HEK293 (cell line): Measurements from ENCODE around the gene FCHSD1.

Source experiments
- BCL11A ChIP-seq: fragments of 450-650 bp; formaldehyde crosslinking; IDR thresholded peaks from 2 replicates; pipeline ENCODE4 v1.5.1; 2016; ENCODE audit warnings: low read depth, missing biosample characterization, missing genetic modification characterization
- GLI4 ChIP-seq: fragments of 450-650 bp; formaldehyde crosslinking; IDR thresholded peaks from 2 replicates; pipeline ENCODE4 v1.5.1; 2016; ENCODE audit warnings: missing biosample characterization, missing genetic modification characterization
- HOXD13 ChIP-seq: sonication (generic); formaldehyde crosslinking; IDR thresholded peaks from 2 replicates; pipeline ENCODE4 v1.8.0; 2022; ENCODE audit warnings: missing genetic modification reagents, borderline replicate concordance
- IKZF3 ChIP-seq: fragments of 450-650 bp; IDR thresholded peaks from 2 replicates; pipeline ENCODE4 v1.5.0; 2018; ENCODE audit warnings: missing biosample characterization, mild to moderate bottlenecking, missing genetic modification characterization, moderate library complexity
- SCRT2 ChIP-seq: fragments of 450-650 bp; formaldehyde crosslinking; IDR thresholded peaks from 2 replicates; pipeline ENCODE4 v1.5.1; 2016; ENCODE audit warnings: missing biosample characterization, missing genetic modification characterization
- SP7 ChIP-seq: fragments of 450-650 bp; formaldehyde crosslinking; IDR thresholded peaks from 2 replicates; pipeline ENCODE4 v1.5.1; 2016; ENCODE audit warnings: missing biosample characterization, missing genetic modification characterization
- TCF7L2 ChIP-seq: IDR thresholded peaks from 2 replicates; pipeline ENCODE4 v1.6.1; 2011; ENCODE audit warnings: low read depth, mild to moderate bottlenecking, inconsistent platforms, low read length, moderate library complexity, borderline replicate concordance
- ZBTB1 ChIP-seq: fragments of 450-650 bp; formaldehyde crosslinking; IDR thresholded peaks from 2 replicates; pipeline ENCODE4 v1.5.1; 2016; ENCODE audit warnings: missing biosample characterization, missing genetic modification characterization
- ZBTB20 ChIP-seq: fragments of 450-650 bp; formaldehyde crosslinking; IDR thresholded peaks from 2 replicates; pipeline ENCODE4 v1.5.1; 2016; ENCODE audit warnings: missing biosample characterization, missing genetic modification characterization
- ZBTB8A ChIP-seq: fragments of 450-650 bp; formaldehyde crosslinking; IDR thresholded peaks from 2 replicates; pipeline ENCODE4 v1.5.1; 2016; ENCODE audit warnings: missing biosample characterization, missing genetic modification characterization
- ZFP69B ChIP-seq: fragments of 450-650 bp; formaldehyde crosslinking; IDR thresholded peaks from 2 replicates; pipeline ENCODE4 v1.5.1; 2016; ENCODE audit warnings: missing biosample characterization, missing genetic modification characterization
- ZNF132 ChIP-seq: fragments of 450-650 bp; formaldehyde crosslinking; IDR thresholded peaks from 2 replicates; pipeline ENCODE4 v1.5.1; 2017; ENCODE audit warnings: missing biosample characterization, missing genetic modification characterization, borderline replicate concordance
- ZNF341 ChIP-seq: fragments of 450-650 bp; formaldehyde crosslinking; IDR thresholded peaks from 2 replicates; pipeline ENCODE4; 2016; ENCODE audit warnings: low read depth, missing biosample characterization, missing genetic modification characterization
- ZNF350 ChIP-seq: fragments of 450-650 bp; formaldehyde crosslinking; IDR thresholded peaks from 2 replicates; pipeline ENCODE4 v1.5.0; 2017; ENCODE audit warnings: missing biosample characterization, mild to moderate bottlenecking, missing genetic modification characterization
- ZNF394 ChIP-seq: fragments of 450-650 bp; formaldehyde crosslinking; IDR thresholded peaks from 2 replicates; pipeline ENCODE4 v1.5.1; 2016; ENCODE audit warnings: missing biosample characterization, missing genetic modification characterization, mild to moderate bottlenecking, moderate library complexity, borderline replicate concordance
- ZNF404 ChIP-seq: fragments of 450-650 bp; formaldehyde crosslinking; IDR thresholded peaks from 2 replicates; pipeline ENCODE4 v1.5.1; 2017; ENCODE audit warnings: missing biosample characterization, missing genetic modification characterization
- ZNF473 ChIP-seq: fragments of 450-650 bp; formaldehyde crosslinking; IDR thresholded peaks from 2 replicates; pipeline ENCODE4 v1.5.1; 2017; ENCODE audit warnings: missing biosample characterization, missing genetic modification characterization
- ZNF48 ChIP-seq: fragments of 450-650 bp; formaldehyde crosslinking; IDR thresholded peaks from 2 replicates; pipeline ENCODE4 v1.5.1; 2016; ENCODE audit warnings: missing biosample characterization, missing genetic modification characterization
- ZNF510 ChIP-seq: fragments of 450-650 bp; formaldehyde crosslinking; IDR thresholded peaks from 2 replicates; pipeline ENCODE4 v1.5.1; 2018; ENCODE audit warnings: mild to moderate bottlenecking, missing genetic modification characterization, missing biosample characterization; ENCODE audit not compliant: insufficient replicate concordance
- ZNF555 ChIP-seq: fragments of 450-650 bp; formaldehyde crosslinking; conservative IDR thresholded peaks from 2 replicates; pipeline ENCODE4 v1.5.1; 2017; ENCODE audit warnings: missing biosample characterization, mild to moderate bottlenecking, missing genetic modification characterization, inconsistent platforms
- ZNF596 ChIP-seq: fragments of 450-650 bp; IDR thresholded peaks from 2 replicates; pipeline ENCODE4 v1.5.0; 2018; ENCODE audit warnings: missing biosample characterization, mild to moderate bottlenecking, missing genetic modification characterization, moderate library complexity
- ZNF600 ChIP-seq: fragments of 450-650 bp; formaldehyde crosslinking; IDR thresholded peaks from 2 replicates; pipeline ENCODE4 v1.5.1; 2016; ENCODE audit warnings: missing biosample characterization, missing genetic modification characterization
- ZNF623 ChIP-seq: fragments of 450-650 bp; formaldehyde crosslinking; IDR thresholded peaks from 2 replicates; pipeline ENCODE4 v1.5.1; 2016; ENCODE audit warnings: missing biosample characterization, missing genetic modification characterization
- ZNF768 ChIP-seq: fragments of 450-650 bp; formaldehyde crosslinking; IDR thresholded peaks from 2 replicates; pipeline ENCODE4 v1.5.1; 2018; ENCODE audit warnings: missing biosample characterization, mild to moderate bottlenecking, missing genetic modification characterization
- ZNF792 ChIP-seq: fragments of 450-650 bp; formaldehyde crosslinking; IDR thresholded peaks from 2 replicates; pipeline ENCODE4 v1.5.1; 2016; ENCODE audit warnings: missing biosample characterization, missing genetic modification characterization
- ZNF830 ChIP-seq: fragments of 450-650 bp; IDR thresholded peaks from 2 replicates; pipeline ENCODE4 v1.5.0; 2018; ENCODE audit warnings: missing biosample characterization, missing genetic modification characterization, low read depth, mild to moderate bottlenecking, moderate library complexity
- TF ChIP-seq, protein P1 (sequence below): fragments of 450-650 bp; formaldehyde crosslinking; IDR thresholded peaks from 2 replicates; pipeline ENCODE4 v1.5.1; 2016; ENCODE audit warnings: missing biosample characterization, missing genetic modification characterization, low read depth
- TF ChIP-seq, protein P2 (sequence below): fragments of 450-650 bp; IDR thresholded peaks from 2 replicates; pipeline ENCODE4 v1.5.1; 2018; ENCODE audit warnings: missing biosample characterization, mild to moderate bottlenecking, missing genetic modification characterization
- TF ChIP-seq, protein P3 (sequence below): fragments of 450-650 bp; formaldehyde crosslinking; IDR thresholded peaks from 2 replicates; pipeline ENCODE4 v1.5.1; 2016; ENCODE audit warnings: missing biosample characterization, missing genetic modification characterization
- TF ChIP-seq, protein P4 (sequence below): fragments of 450-650 bp; formaldehyde crosslinking; IDR thresholded peaks from 2 replicates; pipeline ENCODE4 v1.5.0; 2017; ENCODE audit warnings: missing biosample characterization, missing genetic modification characterization, borderline replicate concordance
- TF ChIP-seq, protein P5 (sequence below): fragments of 450-650 bp; formaldehyde crosslinking; IDR thresholded peaks from 2 replicates; pipeline ENCODE4 v1.5.1; 2016; ENCODE audit warnings: missing biosample characterization, missing genetic modification characterization

The FCHSD1 gene

DNA sequence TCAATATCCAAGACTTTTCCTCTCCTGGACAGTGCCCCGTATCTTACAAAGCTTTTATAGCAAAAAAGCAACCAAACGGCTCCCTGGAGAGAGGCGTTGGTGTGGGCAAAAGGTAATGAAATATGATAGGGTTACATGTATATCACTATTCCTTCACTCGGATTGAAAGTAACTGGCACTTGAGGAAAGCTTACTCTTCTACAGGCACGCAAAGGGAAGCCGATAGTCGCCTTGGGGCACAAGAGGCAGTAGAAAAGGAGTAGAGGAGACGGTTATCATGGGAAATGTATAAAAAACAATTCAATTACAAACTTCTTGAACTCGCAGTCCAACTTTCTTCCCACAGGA lies 33.6 kb downstream of the FCHSD1 start (continued):
- TF ChIP-seq ZNF473 (tag by site-specific recombination) (no peak), ZNF555 (tag by site-specific recombination) (no peak), ZNF830 (no peak), ZNF768 (no peak), ZFP69B (no peak), ZNF350 (no peak), IKZF3 (tag by site-specific recombination) (no peak; the same call in none of the 2 replicates), ZNF394 (peak; percentile 72), BCL11A (tag by site-specific recombination) (no peak), ZNF48 (tag by site-specific recombination) (no peak), ZNF596 (tag by site-specific recombination) (no peak), GLI4 (tag by site-specific recombination) (no peak), ZNF792 (tag by site-specific recombination) (no peak), TCF7L2 (peak; percentile 17; the same call in 1 of the 2 replicates), SCRT2 (no peak), ZNF132 (tag by site-specific recombination) (no peak), ZBTB20 (tag by site-specific recombination) (0 out of 2 replicates have a peak, but pooled peaks have one; percentile 29), ZNF600 (tag by site-specific recombination) (no peak; the same call in none of the 2 replicates), ZNF623 (no peak), ZNF404 (no peak), ZBTB1 (tag by site-specific recombination) (no peak), SP7 (tag by site-specific recombination) (peak; percentile 86), HOXD13 (CRISPR knock-in tag) (no peak), ZNF510 (tag by site-specific recombination) (no peak), ZNF341 (tag by site-specific recombination) (no peak), ZBTB8A (tag by site-specific recombination) (no peak)
- TF ChIP-seq, protein P1, sequence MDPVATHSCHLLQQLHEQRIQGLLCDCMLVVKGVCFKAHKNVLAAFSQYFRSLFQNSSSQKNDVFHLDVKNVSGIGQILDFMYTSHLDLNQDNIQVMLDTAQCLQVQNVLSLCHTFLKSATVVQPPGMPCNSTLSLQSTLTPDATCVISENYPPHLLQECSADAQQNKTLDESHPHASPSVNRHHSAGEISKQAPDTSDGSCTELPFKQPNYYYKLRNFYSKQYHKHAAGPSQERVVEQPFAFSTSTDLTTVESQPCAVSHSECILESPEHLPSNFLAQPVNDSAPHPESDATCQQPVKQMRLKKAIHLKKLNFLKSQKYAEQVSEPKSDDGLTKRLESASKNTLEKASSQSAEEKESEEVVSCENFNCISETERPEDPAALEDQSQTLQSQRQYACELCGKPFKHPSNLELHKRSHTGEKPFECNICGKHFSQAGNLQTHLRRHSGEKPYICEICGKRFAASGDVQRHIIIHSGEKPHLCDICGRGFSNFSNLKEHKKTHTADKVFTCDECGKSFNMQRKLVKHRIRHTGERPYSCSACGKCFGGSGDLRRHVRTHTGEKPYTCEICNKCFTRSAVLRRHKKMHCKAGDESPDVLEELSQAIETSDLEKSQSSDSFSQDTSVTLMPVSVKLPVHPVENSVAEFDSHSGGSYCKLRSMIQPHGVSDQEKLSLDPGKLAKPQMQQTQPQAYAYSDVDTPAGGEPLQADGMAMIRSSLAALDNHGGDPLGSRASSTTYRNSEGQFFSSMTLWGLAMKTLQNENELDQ (tag by site-specific recombination): no peak
- TF ChIP-seq, protein P2, sequence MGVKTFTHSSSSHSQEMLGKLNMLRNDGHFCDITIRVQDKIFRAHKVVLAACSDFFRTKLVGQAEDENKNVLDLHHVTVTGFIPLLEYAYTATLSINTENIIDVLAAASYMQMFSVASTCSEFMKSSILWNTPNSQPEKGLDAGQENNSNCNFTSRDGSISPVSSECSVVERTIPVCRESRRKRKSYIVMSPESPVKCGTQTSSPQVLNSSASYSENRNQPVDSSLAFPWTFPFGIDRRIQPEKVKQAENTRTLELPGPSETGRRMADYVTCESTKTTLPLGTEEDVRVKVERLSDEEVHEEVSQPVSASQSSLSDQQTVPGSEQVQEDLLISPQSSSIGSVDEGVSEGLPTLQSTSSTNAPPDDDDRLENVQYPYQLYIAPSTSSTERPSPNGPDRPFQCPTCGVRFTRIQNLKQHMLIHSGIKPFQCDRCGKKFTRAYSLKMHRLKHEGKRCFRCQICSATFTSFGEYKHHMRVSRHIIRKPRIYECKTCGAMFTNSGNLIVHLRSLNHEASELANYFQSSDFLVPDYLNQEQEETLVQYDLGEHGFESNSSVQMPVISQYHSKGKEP (tag by site-specific recombination): 0 out of 2 replicates have a peak, but pooled peaks have one; percentile 10
- TF ChIP-seq, protein P3, sequence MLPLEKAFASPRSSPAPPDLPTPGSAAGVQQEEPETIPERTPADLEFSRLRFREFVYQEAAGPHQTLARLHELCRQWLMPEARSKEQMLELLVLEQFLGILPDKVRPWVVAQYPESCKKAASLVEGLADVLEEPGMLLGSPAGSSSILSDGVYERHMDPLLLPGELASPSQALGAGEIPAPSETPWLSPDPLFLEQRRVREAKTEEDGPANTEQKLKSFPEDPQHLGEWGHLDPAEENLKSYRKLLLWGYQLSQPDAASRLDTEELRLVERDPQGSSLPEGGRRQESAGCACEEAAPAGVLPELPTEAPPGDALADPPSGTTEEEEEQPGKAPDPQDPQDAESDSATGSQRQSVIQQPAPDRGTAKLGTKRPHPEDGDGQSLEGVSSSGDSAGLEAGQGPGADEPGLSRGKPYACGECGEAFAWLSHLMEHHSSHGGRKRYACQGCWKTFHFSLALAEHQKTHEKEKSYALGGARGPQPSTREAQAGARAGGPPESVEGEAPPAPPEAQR (tag by site-specific recombination): no peak
- TF ChIP-seq, protein P4, sequence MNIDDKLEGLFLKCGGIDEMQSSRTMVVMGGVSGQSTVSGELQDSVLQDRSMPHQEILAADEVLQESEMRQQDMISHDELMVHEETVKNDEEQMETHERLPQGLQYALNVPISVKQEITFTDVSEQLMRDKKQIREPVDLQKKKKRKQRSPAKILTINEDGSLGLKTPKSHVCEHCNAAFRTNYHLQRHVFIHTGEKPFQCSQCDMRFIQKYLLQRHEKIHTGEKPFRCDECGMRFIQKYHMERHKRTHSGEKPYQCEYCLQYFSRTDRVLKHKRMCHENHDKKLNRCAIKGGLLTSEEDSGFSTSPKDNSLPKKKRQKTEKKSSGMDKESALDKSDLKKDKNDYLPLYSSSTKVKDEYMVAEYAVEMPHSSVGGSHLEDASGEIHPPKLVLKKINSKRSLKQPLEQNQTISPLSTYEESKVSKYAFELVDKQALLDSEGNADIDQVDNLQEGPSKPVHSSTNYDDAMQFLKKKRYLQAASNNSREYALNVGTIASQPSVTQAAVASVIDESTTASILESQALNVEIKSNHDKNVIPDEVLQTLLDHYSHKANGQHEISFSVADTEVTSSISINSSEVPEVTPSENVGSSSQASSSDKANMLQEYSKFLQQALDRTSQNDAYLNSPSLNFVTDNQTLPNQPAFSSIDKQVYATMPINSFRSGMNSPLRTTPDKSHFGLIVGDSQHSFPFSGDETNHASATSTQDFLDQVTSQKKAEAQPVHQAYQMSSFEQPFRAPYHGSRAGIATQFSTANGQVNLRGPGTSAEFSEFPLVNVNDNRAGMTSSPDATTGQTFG (tag by site-specific recombination): no peak
- TF ChIP-seq, protein P5, sequence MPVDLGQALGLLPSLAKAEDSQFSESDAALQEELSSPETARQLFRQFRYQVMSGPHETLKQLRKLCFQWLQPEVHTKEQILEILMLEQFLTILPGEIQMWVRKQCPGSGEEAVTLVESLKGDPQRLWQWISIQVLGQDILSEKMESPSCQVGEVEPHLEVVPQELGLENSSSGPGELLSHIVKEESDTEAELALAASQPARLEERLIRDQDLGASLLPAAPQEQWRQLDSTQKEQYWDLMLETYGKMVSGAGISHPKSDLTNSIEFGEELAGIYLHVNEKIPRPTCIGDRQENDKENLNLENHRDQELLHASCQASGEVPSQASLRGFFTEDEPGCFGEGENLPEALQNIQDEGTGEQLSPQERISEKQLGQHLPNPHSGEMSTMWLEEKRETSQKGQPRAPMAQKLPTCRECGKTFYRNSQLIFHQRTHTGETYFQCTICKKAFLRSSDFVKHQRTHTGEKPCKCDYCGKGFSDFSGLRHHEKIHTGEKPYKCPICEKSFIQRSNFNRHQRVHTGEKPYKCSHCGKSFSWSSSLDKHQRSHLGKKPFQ (tag by site-specific recombination): peak; percentile 18
